NCI-H524 (cell line): ENCODE results near the gene HOXD13.

ENCODE experiments used
- DNase-seq, 2 experiments: peaks; one replicate each; lab custom pipeline; 2025; lab: John Stamatoyannopoulos, UW

The HOXD13 gene

GRCh38 chr2:176130957-176131847 lies 38.7 kb downstream of the HOXD13 start:
- DNase-seq, result no peak

- DNase-seq, result no peak
Observed at GRCh38 chr2:176131848-176132158, 39.3 kb downstream of the HOXD13 start.

- DNase-seq, result peak; percentile 89 to 97
Observed at GRCh38 chr2:176132205-176133171, 40.0 kb downstream of the HOXD13 start.

GRCh38 chr2:176133389-176133788 lies 40.9 kb downstream of the HOXD13 start:
- DNase-seq, result peak in 1 of 2 experiments; percentile 52

GRCh38 chr2:176134035-176134434 lies 41.5 kb downstream of the HOXD13 start:
- DNase-seq, result no peak

GRCh38 chr2:176135035-176135440 lies 42.5 kb downstream of the HOXD13 start:
- peak in 1 of 2 experiments; percentile 25 for DNase-seq

- peak; percentile 13 to 36 for DNase-seq
Observed at GRCh38 chr2:176136374-176137251, 44.1 kb downstream of the HOXD13 start.

GRCh38 chr2:176137252-176137580 lies 44.7 kb downstream of the HOXD13 start:
- no peak for DNase-seq

- DNase-seq, result no peak
Observed at GRCh38 chr2:176137906-176138305, 45.4 kb downstream of the HOXD13 start.

- no peak for DNase-seq
Observed at GRCh38 chr2:176138526-176138922, 46.0 kb downstream of the HOXD13 start.

GRCh38 chr2:176138923-176139660 lies 46.6 kb downstream of the HOXD13 start:
- no peak for DNase-seq

GRCh38 chr2:176139661-176140512 lies 47.4 kb downstream of the HOXD13 start:
- DNase-seq, result peak in 1 of 2 experiments; percentile 56

- peak; percentile 78 to 87 for DNase-seq
Observed at GRCh38 chr2:176140513-176141317, 48.2 kb downstream of the HOXD13 start.

- DNase-seq, result no peak
Observed at GRCh38 chr2:176142281-176142680, 49.8 kb downstream of the HOXD13 start.
